HG03139 (cell line): ENCODE measurements around the gene LDB3.
A peak's percentile ranks its signal among the peaks of the same experiment; 100 is the strongest.
"Not testable (repeated sequence)": the region's sequence is repeated elsewhere in the genome, so short reads cannot be mapped to it uniquely, and the experiment has no call there.

Experiments used
- ATAC-seq: cut with Tn5 transposase; IDR thresholded peaks from one replicate; pipeline ENCODE4 v1.9.1; 2021; ENCODE audit not compliant: unreplicated experiment

The LDB3 gene

GRCh38 chr10:86668297-86669165 lies at the start of gene LDB3:
LDB3 (plus strand) TSS chr10:86668511; CDS start chr10:86668692, 181 bp downstream.
- no peak for ATAC-seq

- ATAC-seq, result no peak
These were observed 40.0 kb upstream of the LDB3 start for GRCh38 chr10:86628311-86628710.

- no peak for ATAC-seq
These were observed 38.2 kb upstream of the LDB3 start for GRCh38 chr10:86630079-86630478.

GRCh38 chr10:86632009-86632800 lies 36.1 kb upstream of the LDB3 start:
- no peak for ATAC-seq

- ATAC-seq, result no peak
These were observed 35.4 kb upstream of the LDB3 start for GRCh38 chr10:86632951-86633350.

- ATAC-seq, result no peak
These were observed 32.9 kb upstream of the LDB3 start for GRCh38 chr10:86635402-86635801.

- ATAC-seq, result no peak
These were observed 32.0 kb upstream of the LDB3 start for GRCh38 chr10:86636311-86636710.

GRCh38 chr10:86642021-86642420 lies 26.3 kb upstream of the LDB3 start:
- ATAC-seq, result no peak

- no peak for ATAC-seq
These were observed 25.8 kb upstream of the LDB3 start for GRCh38 chr10:86642499-86642898.

GRCh38 chr10:86644152-86644793 lies 24.0 kb upstream of the LDB3 start:
- ATAC-seq, result peak; percentile 47

GRCh38 chr10:86644794-86645445 lies 23.4 kb upstream of the LDB3 start:
- no peak for ATAC-seq

GRCh38 chr10:86645621-86646165 lies 22.6 kb upstream of the LDB3 start:
- not testable (repeated sequence) for ATAC-seq

- ATAC-seq, result no peak
These were observed 21.8 kb upstream of the LDB3 start for GRCh38 chr10:86646532-86646931.

- ATAC-seq, result no peak
These were observed 21.4 kb upstream of the LDB3 start for GRCh38 chr10:86646933-86647332.

- ATAC-seq, result no peak
These were observed 20.3 kb upstream of the LDB3 start for GRCh38 chr10:86647773-86648703.

- no peak for ATAC-seq
These were observed 19.4 kb upstream of the LDB3 start for GRCh38 chr10:86648704-86649427.

GRCh38 chr10:86649471-86650150 lies 18.7 kb upstream of the LDB3 start:
- no peak for ATAC-seq

- ATAC-seq, result no peak
These were observed 18.2 kb upstream of the LDB3 start for GRCh38 chr10:86650151-86650550.
